KBM-7 (cell line): Measurements from ENCODE around the gene YKT6.

Source experiments
- DNase-seq: peaks from one replicate; pipeline ENCODE4 v3.0.0-alpha.2; 2015
- in situ Hi-C: fragments of 300-500 bp; cut with MboI; formaldehyde crosslinking; loops from 2 replicates; pipeline ENCODE4 v1.14.3; 2020; ENCODE audit warnings: low sequenced_read_pairs, low pct_unique_long_range_greater_than_20kb, mixed read lengths

Gene YKT6

GRCh38 chr7:44225566-44226395 is 25.0 kb downstream of the YKT6 start:
- DNase-seq, result no peak
- in situ Hi-C loops, result loop anchor here (25.0 kb wide), 1 partner anchor 262 kb away; the partner anchor contains the start of gene NUDCD3

DNA sequence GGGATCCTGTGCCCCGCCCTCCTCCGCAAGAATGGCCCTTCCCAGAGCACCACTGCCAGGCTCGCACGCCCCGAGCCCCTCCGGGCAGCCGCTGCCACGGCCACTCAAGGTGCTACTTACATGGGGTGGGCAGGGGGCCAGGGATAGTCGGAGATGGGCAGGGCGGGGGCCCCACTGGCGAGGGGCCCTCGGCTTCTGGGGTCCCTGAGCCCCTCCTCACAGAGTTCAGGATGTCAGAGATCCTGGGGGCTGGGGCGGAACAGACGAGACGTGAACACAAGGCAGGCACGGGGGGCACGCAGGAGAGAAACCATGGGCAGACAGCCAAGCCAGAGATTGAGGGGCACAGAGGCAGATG is 25.6 kb downstream of the YKT6 start:
- in situ Hi-C loops, result loop anchor here (25.0 kb wide), 1 partner anchor 261 kb away; the partner anchor contains the start of gene NUDCD3

DNA sequence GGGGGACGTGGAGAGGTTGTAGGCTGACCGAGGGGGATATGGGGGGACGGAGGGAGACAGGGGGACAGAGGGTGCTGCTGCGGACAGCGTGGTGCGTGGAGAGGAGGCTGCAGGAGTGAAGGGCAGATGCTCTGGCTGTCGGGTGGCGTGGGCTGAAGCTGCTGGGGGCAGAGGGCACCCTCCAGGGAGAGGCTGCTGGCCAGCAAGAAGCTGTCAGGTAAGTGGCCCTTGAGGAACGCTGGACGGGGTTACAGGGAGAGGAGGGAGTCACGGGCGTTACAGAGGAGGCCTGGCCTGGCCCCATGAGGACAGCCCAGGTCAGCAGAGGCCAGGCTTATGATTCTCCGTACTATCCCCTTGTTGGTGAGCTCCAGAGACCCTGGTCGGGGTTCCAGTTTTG is 27.1 kb downstream of the YKT6 start:
- DNase-seq, result no peak
- in situ Hi-C loops, result loop anchor here (25.0 kb wide), 1 partner anchor 259 kb away; the partner anchor contains the start of gene NUDCD3

More for the DNA sequence above, 25.6 kb downstream of the YKT6 start:
- DNase-seq, result no peak

- in situ Hi-C loops, result loop anchor here (25.0 kb wide), 1 partner anchor 259 kb away; the partner anchor contains the start of gene NUDCD3
Observed at GRCh38 chr7:44228571-44229350, 28.0 kb downstream of the YKT6 start.

DNA sequence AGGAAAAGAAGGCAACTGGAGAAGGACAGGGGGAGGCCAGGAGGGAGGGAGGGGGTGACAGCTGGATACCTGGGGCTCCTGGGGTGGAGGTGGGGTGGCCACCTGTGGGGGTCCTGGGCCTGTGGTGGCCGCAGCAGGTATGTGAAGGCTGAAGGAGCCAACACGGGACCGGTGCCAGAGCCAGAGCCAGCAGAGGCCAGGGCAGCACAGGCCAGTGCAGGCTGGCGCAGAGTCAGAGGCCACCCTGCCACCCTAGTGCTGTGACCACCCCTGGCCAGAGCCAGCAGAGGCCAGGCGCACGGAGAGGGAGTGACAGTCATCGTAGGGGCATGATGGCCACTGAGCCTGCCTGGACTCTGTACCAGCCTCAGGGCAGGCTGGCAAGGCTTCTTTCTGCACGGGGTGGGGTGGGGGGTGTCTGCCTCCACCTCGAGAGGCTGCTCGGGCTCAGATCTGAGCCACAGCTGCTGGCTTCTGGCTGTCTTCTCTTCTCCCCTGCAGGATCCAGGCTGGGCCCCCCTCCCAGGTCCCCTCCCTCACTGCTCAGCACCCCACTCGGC is 28.8 kb downstream of the YKT6 start:
- no peak for DNase-seq

More at GRCh38 chr7:44228571-44229350, 28.0 kb downstream of the YKT6 start:
- DNase-seq, result no peak

GRCh38 chr7:44230286-44230685 is 29.5 kb downstream of the YKT6 start:
- in situ Hi-C loops, result loop anchor here (25.0 kb wide), 1 partner anchor 257 kb away; the partner anchor contains the start of gene NUDCD3
- DNase-seq, result no peak

More for the DNA sequence above, 28.8 kb downstream of the YKT6 start:
- in situ Hi-C loops, result loop anchor here (25.0 kb wide), 1 partner anchor 258 kb away; the partner anchor contains the start of gene NUDCD3

GRCh38 chr7:44231088-44231487 is 30.3 kb downstream of the YKT6 start:
- DNase-seq, result no peak
- in situ Hi-C loops, result loop anchor here (25.0 kb wide), 1 partner anchor 256 kb away; the partner anchor contains the start of gene NUDCD3

DNA sequence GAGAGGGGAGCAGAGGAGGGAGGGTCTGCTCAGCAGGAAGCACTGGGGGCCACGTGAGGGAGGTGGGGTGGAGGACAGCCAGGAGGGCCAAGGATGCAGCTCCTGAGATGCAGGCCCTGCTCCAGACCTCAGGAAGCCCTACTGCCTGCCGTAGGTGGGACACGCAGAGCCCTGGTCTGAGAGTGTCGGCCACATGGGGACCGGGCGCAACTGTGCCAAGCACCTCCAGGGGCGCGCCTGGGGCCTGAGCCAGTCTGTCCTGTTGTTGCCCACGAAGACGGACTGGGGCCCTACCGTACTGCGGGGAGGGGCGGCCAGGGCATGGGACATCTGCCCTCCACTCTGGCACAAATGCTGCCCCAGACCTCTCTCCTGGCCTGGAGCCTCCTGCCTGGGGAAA is 31.6 kb downstream of the YKT6 start:
- no peak for DNase-seq
- in situ Hi-C loops, result loop anchor here (25.0 kb wide), 1 partner anchor 255 kb away; the partner anchor contains the start of gene NUDCD3

- no peak for DNase-seq
- in situ Hi-C loops, result loop anchor here (25.0 kb wide), 1 partner anchor 254 kb away; the partner anchor contains the start of gene NUDCD3
Observed at GRCh38 chr7:44232901-44233715, 32.3 kb downstream of the YKT6 start.

DNA sequence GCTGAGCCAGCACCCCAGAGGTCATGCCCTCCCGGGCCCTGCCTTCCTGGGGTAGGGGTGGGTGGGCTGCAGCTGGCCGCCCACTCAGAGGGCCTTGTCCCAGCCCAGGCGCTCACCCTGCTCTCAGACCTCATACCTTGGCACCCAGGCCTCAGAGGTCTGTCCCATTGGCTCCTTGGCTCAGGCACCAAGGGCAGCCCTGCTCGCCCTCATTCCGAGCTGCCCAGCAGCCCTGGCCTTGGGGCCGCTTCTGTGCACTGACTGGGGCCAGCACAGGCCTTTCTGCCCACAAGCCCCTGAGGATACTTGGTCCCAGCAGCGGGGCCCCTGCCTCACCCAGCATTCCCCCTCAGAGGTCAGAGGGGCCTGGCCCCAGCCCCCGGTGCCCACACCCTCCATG is 34.3 kb downstream of the YKT6 start:
- in situ Hi-C loops, result loop anchor here (25.0 kb wide), 1 partner anchor 252 kb away; the partner anchor contains the start of gene NUDCD3
- no peak for DNase-seq

DNA sequence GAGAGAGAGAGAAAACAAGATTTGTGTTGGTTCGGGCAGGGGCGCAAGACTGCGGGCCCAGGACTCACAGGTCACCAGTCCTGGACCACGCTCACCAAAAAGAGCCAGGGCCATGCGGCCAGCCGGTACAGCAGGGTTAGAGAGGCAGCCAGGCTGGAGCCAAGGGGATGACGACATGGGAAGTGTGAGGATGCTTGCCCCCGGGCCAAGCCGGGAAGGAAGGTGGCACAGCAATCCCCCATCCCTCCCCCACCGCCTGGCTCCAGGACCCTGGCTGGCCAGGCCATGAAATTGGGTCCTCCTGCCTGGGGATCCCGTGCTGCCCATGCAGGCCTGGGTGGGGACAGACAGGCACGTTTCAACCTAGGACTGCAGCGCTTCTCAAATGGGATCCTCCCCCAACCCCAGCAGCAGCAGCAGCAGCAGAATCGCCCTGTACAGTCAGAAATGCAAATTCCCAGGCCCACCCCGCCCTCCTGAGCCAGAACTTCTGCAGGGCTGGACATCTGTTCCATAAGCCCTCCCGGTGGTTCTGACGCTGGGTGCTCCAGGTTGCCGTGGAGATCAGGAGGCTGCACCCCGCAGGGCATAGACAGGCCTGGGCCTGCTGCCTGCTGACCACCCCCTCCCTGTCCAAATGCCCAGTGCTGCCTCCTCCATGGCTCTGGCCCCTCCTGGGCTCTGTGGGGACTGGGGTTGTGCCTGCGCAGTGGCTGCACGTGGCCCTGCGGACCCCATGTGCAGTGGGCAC is 35.0 kb downstream of the YKT6 start:
- in situ Hi-C loops, result loop anchor here (25.0 kb wide), 1 partner anchor 252 kb away; the partner anchor contains the start of gene NUDCD3
- no peak for DNase-seq

DNA sequence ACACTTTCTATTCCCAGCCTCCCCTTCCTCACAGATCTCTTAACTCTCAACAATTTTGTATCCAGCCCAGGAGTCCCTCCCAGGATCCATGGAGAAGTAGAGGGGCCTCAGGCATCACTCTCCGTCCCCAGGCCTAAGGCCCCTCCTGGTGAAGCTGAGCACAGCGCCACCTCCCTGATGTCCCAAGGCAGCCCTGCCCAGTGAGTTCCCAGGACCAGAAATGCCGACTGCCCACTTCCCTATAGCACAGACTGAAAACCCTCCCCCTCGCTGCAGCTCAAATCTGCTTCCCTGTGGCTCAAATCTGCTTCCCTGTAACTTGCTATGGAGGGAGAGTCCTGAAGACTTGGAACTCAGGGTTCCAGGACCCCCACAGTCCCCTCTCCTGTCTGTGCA is 35.6 kb downstream of the YKT6 start:
- peak; percentile 50 for DNase-seq
- in situ Hi-C loops, result loop anchor here (25.0 kb wide), 1 partner anchor 251 kb away; the partner anchor contains the start of gene NUDCD3

- in situ Hi-C loops, result loop anchor here (25.0 kb wide), 1 partner anchor 250 kb away; the partner anchor contains the start of gene NUDCD3
- DNase-seq, result no peak
Observed at GRCh38 chr7:44237696-44238095, 36.9 kb downstream of the YKT6 start.

DNA sequence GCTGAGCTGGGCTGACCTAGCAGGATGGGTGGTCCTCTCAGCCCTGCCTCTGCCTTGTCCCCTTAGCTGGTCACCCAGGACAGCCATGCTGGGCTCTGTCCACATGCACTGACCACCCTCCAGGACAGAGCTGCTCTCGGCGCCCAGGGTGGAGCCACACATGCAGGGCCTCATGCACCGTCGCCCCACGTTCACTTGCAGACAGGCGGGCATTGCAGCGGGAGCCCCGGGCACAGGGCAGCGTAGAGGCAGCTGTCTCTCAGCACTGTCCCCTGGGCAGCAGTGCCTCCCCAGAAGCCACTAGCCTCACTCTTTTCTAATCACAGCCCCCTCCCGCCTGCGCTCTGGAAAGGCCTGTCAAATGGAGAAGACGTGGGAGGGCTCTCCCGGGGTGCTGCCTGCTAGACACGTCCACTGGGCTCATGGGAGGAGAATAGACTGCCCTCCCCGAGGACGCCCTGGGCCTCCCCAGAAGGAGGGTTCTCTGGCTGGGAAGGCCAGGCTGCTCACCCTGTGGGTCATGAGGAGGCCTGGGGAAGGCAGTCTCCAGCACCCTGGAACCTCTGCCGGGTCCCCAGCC is 37.4 kb downstream of the YKT6 start:
- no peak for DNase-seq
- in situ Hi-C loops, result loop anchor here (25.0 kb wide), 1 partner anchor 249 kb away; the partner anchor contains the start of gene NUDCD3

- in situ Hi-C loops, result loop anchor here (25.0 kb wide), 1 partner anchor 248 kb away; the partner anchor contains the start of gene NUDCD3
- no peak for DNase-seq
Observed at GRCh38 chr7:44239361-44239760, 38.6 kb downstream of the YKT6 start.

DNA sequence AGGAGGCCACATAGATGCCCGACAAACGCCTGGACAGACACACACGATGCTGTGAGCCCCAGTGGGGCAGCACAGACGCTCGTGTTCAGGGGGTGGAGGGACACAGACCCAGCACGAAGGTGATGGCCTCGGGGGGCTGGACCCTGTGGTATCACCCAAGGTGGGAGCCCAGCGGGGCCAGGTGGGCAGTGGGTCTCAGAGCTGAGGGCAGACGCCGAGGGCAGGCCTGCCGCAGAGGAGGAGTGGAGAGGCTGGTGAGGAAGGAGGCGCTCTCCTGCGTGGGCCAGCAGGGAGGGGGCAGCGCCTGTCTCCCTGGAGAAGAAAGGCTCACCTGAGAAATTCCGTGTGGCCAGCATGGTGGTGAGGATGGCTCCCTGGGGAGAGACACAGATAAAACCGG is 39.6 kb downstream of the YKT6 start:
- in situ Hi-C loops, result loop anchor here (25.0 kb wide), 1 partner anchor 247 kb away; the partner anchor contains the start of gene NUDCD3
- no peak for DNase-seq

- peak; percentile 78 for DNase-seq
- in situ Hi-C loops, result loop anchor here (25.0 kb wide), 1 partner anchor 246 kb away; the partner anchor contains the start of gene NUDCD3
Observed at GRCh38 chr7:44240983-44241510, 40.3 kb downstream of the YKT6 start.
